Mesodermal cell (in vitro differentiated cells): ENCODE data around the gene ESRRA.

Experiments
- H3K27ac ChIP-seq: 2 replicates; pipeline ENCODE4 v1.7.0; 2013; ENCODE audit warnings: mild to moderate bottlenecking, low read depth, low read length, moderate library complexity; ENCODE audit not compliant: severe bottlenecking
- H3K36me3 ChIP-seq: 2 replicates; pipeline ENCODE4 v1.7.1; 2013; ENCODE audit warnings: mild to moderate bottlenecking, low read length, moderate library complexity; ENCODE audit not compliant: control insufficient read depth, insufficient read depth
- H3K4me1 ChIP-seq: one replicate; pipeline ENCODE4 v1.7.1; 2013; ENCODE audit warnings: mild to moderate bottlenecking, low read length; ENCODE audit not compliant: insufficient read depth, control insufficient read depth, poor library complexity, severe bottlenecking
- H3K4me3 ChIP-seq: 2 replicates; pipeline ENCODE4 v1.7.0; 2013; ENCODE audit warnings: low read length, control low read depth, mild to moderate bottlenecking; ENCODE audit not compliant: insufficient read depth, poor library complexity, severe bottlenecking; ENCODE audit errors: extremely low read depth
- H3K9me3 ChIP-seq: 2 replicates; pipeline ENCODE4 v1.7.1; 2013; ENCODE audit warnings: mild to moderate bottlenecking, low read length, moderate library complexity; ENCODE audit not compliant: control insufficient read depth
- WGBS, 2 experiments: methylation state at CpG; one replicate each; pipeline ENCODE4 v1.1.5; 2013; ENCODE audit warnings: missing lambda C conversion rate in 2 of 2; ENCODE audit not compliant: insufficient coverage in 2 of 2; 5-methylcytosine and 5-hydroxymethylcytosine counted together

Gene ESRRA

DNA sequence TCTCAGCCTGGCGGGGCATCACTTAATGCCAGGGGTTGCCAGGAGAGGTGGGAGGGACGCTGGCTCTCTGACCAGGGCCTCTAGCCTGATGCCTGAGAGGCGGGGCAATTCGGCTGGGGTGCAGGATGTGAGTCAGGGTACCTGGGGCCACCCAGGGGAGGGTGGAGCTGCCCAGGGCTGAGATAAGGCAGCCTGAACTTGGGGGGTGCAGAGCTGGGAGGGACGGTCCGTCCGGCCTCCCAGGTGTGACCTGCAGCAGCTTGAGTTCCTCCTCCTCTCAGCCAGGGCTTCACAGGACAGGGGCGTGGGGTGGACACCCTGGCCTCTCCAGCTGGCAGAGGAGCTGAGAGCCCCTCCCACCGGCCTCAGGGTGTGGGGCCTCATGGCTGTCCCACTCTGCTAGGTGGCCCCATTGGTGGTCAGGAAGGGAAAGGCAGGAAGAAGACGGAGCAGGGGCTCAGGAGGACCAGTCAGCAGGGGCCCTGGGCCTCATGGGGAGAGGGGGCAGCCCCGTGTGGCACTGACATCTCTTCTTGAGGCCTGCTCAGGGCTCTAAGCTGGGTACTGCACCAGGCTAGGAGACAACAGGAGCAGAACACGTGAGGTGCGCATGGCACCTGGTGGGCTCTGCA, 52.7 kb downstream of the ESRRA start:
- Histone ChIP-seq H3K4me3 (peak overlapping the region; percentile 69), H3K4me1 (peaks cover 32% of the 10 kb centered on the region), H3K36me3 (peaks cover 31% of the 10 kb centered on the region), H3K9me3 (no peaks in the 10 kb centered on the region), H3K27ac (peak overlapping the region; percentile 73)
- WGBS, 2 experiments = 65 to 87% methylated on average over 5 to 11 of the region's 13 CpGs

DNA sequence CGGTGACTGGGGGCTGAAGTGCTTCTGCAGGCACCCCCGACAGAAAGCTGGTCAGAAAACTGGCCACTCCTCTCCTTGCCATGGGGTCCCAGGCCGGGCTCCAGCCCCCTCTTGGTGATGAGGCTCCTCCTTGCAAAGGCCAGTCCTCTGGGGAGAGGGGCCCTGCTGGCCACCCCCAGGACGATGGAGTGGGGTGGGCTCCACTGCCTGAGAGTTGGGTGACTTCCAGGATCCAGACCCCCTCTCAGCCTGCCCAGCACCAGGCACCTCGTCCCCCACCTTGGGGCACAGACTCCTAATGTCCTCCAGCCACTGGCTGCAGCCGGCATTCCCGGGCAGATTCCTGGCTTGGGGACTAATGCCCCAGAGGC, 53.2 kb downstream of the ESRRA start:
- H3K9me3 ChIP-seq = no peaks in the 10 kb centered on the region
- 30 to 35% methylated on average over 6 to 7 of the region's 7 CpGs for WGBS, 2 experiments

GRCh38 chr11:64358907-64359711, 53.8 kb downstream of the ESRRA start, which contains the start of gene RPS6KA4:
RPS6KA4 (plus strand) TSS chr11:64359162; CDS start chr11:64359236, 74 bp downstream.
- WGBS, 2 experiments = 0 to 1% methylated on average over 55 to 61 of the region's 70 CpGs
- Histone ChIP-seq H3K27ac (peak within 1 kb of the TSS; percentile 73), H3K9me3 (no peaks in the 10 kb centered on the region), H3K4me1 (peaks cover 32% of the 10 kb centered on the region), H3K36me3 (peaks cover 42% of the 10 kb centered on the region), H3K4me3 (peak within 1 kb of the TSS; percentile 69)

More for the DNA sequence above, 53.2 kb downstream of the ESRRA start:
- peaks cover 36% of the 10 kb centered on the region for H3K36me3 ChIP-seq
- peaks cover 32% of the 10 kb centered on the region for H3K4me1 ChIP-seq
- peak overlapping the region; percentile 73 for H3K27ac ChIP-seq
- H3K4me3 ChIP-seq = peak overlapping the region; percentile 69

- Histone ChIP-seq H3K9me3 (no peaks in the 10 kb centered on the region), H3K36me3 (peaks cover 50% of the 10 kb centered on the region), H3K27ac (no peak overlapping the region), H3K4me1 (peaks cover 32% of the 10 kb centered on the region), H3K4me3 (peak overlapping the region; percentile 69)
- WGBS, 2 experiments = 81 to 89% methylated on average over 31 to 37 of the region's 38 CpGs
These were observed 54.6 kb downstream of the ESRRA start for GRCh38 chr11:64359712-64360445.

GRCh38 chr11:64360448-64360921, 55.2 kb downstream of the ESRRA start:
- Histone ChIP-seq H3K4me3 (no peak overlapping the region), H3K9me3 (no peaks in the 10 kb centered on the region), H3K4me1 (peaks cover 27% of the 10 kb centered on the region), H3K27ac (no peak overlapping the region), H3K36me3 (peaks cover 56% of the 10 kb centered on the region)
- 92 to 96% methylated on average over 10 to 11 of the region's 13 CpGs for WGBS, 2 experiments

DNA sequence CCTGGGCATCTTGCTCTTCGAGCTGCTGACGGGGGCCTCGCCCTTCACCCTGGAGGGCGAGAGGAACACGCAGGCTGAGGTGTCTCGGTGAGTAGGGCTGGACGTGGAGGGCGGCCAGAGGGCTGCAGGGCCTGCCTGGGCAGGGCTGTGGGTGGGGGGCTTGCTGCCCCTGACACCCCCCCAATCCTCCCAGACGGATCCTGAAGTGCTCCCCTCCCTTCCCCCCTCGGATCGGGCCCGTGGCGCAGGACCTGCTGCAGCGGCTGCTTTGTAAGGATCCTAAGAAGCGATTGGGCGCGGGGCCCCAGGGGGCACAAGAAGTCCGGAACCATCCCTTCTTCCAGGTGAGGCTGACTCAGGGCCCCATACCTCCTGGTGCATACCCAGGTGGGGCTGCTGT, 56.3 kb downstream of the ESRRA start:
- 97 to 98% methylated on average over 5 to 10 of the region's 18 CpGs for WGBS, 2 experiments
- H3K36me3 ChIP-seq = peaks cover 67% of the 10 kb centered on the region
- peaks cover 25% of the 10 kb centered on the region for H3K4me1 ChIP-seq
- H3K9me3 ChIP-seq = no peaks in the 10 kb centered on the region
- no peak overlapping the region for H3K27ac ChIP-seq
- no peak overlapping the region for H3K4me3 ChIP-seq

DNA sequence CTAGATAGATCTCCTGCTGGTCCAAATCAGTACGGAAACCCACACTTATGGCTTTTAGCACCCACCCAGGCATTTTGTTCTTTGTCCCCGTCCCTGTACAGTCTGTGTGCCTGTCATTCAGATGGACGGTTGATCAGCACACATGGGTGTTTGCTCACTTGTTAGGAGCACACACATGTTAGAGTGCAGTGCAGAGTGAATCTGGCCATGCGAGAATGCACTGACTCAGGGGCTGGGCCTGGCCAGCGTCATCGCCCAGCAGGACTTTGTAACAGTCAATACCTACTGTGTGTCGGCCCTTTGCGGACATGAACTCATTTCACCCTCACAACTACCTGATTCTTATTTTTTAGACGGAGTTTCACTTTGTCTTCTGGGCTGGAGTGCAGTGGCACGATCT, 57.0 kb downstream of the ESRRA start:
- Histone ChIP-seq H3K36me3 (peaks cover 73% of the 10 kb centered on the region), H3K4me1 (peaks cover 18% of the 10 kb centered on the region)
- 88 to 95% methylated on average over 10 of the region's 10 CpGs for WGBS, 2 experiments

DNA sequence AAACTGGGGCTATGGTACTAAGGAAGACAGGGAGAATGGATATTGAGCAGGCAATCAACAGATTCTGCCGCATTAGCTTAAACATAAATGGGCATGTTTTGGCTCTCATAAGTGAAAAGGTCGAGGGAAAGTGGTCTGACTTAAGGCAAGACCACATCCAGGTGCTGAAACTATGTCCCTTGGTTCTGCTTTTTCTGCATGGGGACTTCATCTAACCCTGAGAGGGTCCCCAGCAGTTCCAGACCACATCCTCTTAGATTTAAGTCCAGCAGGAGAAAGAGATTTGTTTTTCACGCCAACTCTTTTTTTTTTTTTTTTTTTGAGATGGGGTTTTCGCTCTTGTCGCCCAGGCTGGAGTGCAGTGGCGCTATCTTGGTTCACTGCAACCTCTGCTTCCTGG, 59.1 kb downstream of the ESRRA start:
- WGBS, 2 experiments = 88 to 98% methylated on average over 2 to 4 of the region's 6 CpGs
- Histone ChIP-seq H3K27ac (no peak overlapping the region), H3K36me3 (peaks cover 90% of the 10 kb centered on the region)

More for the DNA sequence above, 57.0 kb downstream of the ESRRA start:
- Histone ChIP-seq H3K9me3 (no peaks in the 10 kb centered on the region), H3K27ac (no peak overlapping the region), H3K4me3 (no peak overlapping the region)

DNA sequence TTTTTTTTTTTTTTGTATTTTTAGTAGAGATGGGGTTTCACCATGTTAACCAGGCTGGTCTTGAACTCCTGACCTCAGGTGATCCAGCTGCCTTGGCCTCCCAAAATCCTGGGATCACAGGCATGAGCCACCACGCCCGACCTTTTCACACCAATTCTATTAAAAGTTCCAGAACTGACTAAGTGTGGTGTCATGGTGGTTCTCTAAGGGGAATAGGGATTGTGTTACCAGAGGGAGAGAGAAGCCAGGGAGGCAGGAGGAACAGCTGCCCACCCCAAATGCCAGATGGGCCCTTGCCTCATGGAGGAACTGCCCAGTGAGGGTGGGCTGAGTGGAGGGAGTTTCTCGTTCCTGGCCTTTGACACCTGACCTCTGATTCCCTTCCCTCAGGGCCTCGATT, 59.6 kb downstream of the ESRRA start:
- peaks cover 89% of the 10 kb centered on the region for H3K36me3 ChIP-seq
- no peaks in the 10 kb centered on the region for H3K9me3 ChIP-seq
- no peak overlapping the region for H3K4me3 ChIP-seq
- no peak overlapping the region for H3K27ac ChIP-seq
- peaks cover 4% of the 10 kb centered on the region for H3K4me1 ChIP-seq
- WGBS, 2 experiments = 96 to 100% methylated on average over 2 of the region's 4 CpGs

More for the DNA sequence above, 59.1 kb downstream of the ESRRA start:
- Histone ChIP-seq H3K4me1 (peaks cover 4% of the 10 kb centered on the region), H3K9me3 (no peaks in the 10 kb centered on the region), H3K4me3 (no peak overlapping the region)
